OCI-LY3 (cell line): ENCODE results near the gene NKAIN2.

Experiments used
- H2AFZ ChIP-seq: fragments of 200-600, 300-600 bp; shearing (Covaris generic); 2 replicates; pipeline ENCODE4 v1.6.0; 2014; ENCODE audit warnings: antibody characterized with exemption, low read depth, low read length
- H3K27ac ChIP-seq: fragments of 200-600, 300-600 bp; sonication (generic); 2 replicates; pipeline ENCODE4 v1.5.1; 2014; ENCODE audit warnings: mild to moderate bottlenecking, low read length, moderate library complexity, mixed read lengths
- H3K27me3 ChIP-seq: fragments of 200-600, 300-600 bp; sonication (generic); 2 replicates; pipeline ENCODE4 v1.6.1; 2014; ENCODE audit warnings: low read depth, low read length, mixed read lengths
- H3K36me3 ChIP-seq: fragments of 200-600, 300-600 bp; sonication (generic); replicated peaks from 2 replicates; pipeline ENCODE3; 2014; ENCODE audit warnings: low read depth, low read length, mixed read lengths
- H3K4me1 ChIP-seq: fragments of 300-600, 200-600 bp; sonication (generic); 2 replicates; pipeline ENCODE4 v1.6.1; 2014; ENCODE audit warnings: low read length, mixed read lengths
- H3K4me2 ChIP-seq: fragments of 200-600, 300-600 bp; sonication (generic); 2 replicates; pipeline ENCODE4 v1.6.1; 2014; ENCODE audit warnings: low read length, mixed read lengths
- H3K4me3 ChIP-seq: fragments of 300-600, 200-600 bp; sonication (generic); 2 replicates; pipeline ENCODE4 v1.5.1; 2014; ENCODE audit warnings: antibody characterized with exemption, mild to moderate bottlenecking, low read length, moderate library complexity
- H3K79me2 ChIP-seq: fragments of 300-600, 200-600 bp; shearing (Covaris generic); 2 replicates; pipeline ENCODE4 v1.6.1; 2014; ENCODE audit warnings: mild to moderate bottlenecking, low read length, mixed read lengths
- H3K9ac ChIP-seq: fragments of 300-600, 200-600 bp; shearing (Covaris generic); 2 replicates; pipeline ENCODE4 v1.6.0; 2014; ENCODE audit warnings: mild to moderate bottlenecking, low read length, moderate library complexity
- H3K9me3 ChIP-seq: fragments of 200-600, 300-600 bp; shearing (Covaris generic); 2 replicates; pipeline ENCODE4 v1.6.1; 2014; ENCODE audit warnings: low read length, mixed read lengths; ENCODE audit not compliant: insufficient read depth
- H4K20me1 ChIP-seq: fragments of 200-600, 300-600 bp; sonication (generic); 2 replicates; pipeline ENCODE4 v1.6.1; 2016; ENCODE audit warnings: low read length, mixed read lengths; ENCODE audit not compliant: insufficient read depth
- CTCF ChIP-seq: fragments of 200-600, 300-600 bp; sonication (generic); IDR thresholded peaks from 2 replicates; pipeline ENCODE4 v1.5.1; 2014; ENCODE audit warnings: antibody characterized with exemption, low read length, low read depth
- EZH2phosphoT487 ChIP-seq: fragments of 200-600 bp; shearing (Covaris generic); IDR thresholded peaks from 2 replicates; pipeline ENCODE4 v1.6.1; 2018; ENCODE audit warnings: antibody characterized with exemption, mixed run types, low read depth

Gene NKAIN2

GRCh38 chr6:124738482-124738881 lies 934.8 kb downstream of the NKAIN2 start:
- Histone ChIP-seq H2AFZ (no peak overlapping the region), H3K4me1 (no peaks in the 10 kb centered on the region), H3K27ac (no peak overlapping the region), H3K9me3 (no peaks in the 10 kb centered on the region), H3K4me3 (no peak overlapping the region), H4K20me1 (no peaks in the 10 kb centered on the region), H3K9ac (no peak overlapping the region), H3K36me3 (no peaks in the 10 kb centered on the region), H3K27me3 (no peaks in the 10 kb centered on the region), H3K4me2 (no peak overlapping the region), H3K79me2 (no peaks in the 10 kb centered on the region)
- no peak for TF ChIP-seq CTCF
- no peak for TF ChIP-seq EZH2phosphoT487

GRCh38 chr6:124741341-124741740 lies 937.7 kb downstream of the NKAIN2 start:
- no peaks in the 10 kb centered on the region for H3K9me3 ChIP-seq
- TF ChIP-seq CTCF (no peak), EZH2phosphoT487 (no peak)
- H3K36me3 ChIP-seq, result no peaks in the 10 kb centered on the region
- H3K27me3 ChIP-seq, result no peaks in the 10 kb centered on the region
- no peaks in the 10 kb centered on the region for H3K4me1 ChIP-seq
- no peak overlapping the region for H2AFZ ChIP-seq
- H3K27ac ChIP-seq, result no peak overlapping the region
- no peak overlapping the region for H3K4me2 ChIP-seq
- no peak overlapping the region for H3K9ac ChIP-seq
- H3K79me2 ChIP-seq, result no peaks in the 10 kb centered on the region
- H3K4me3 ChIP-seq, result no peak overlapping the region
- H4K20me1 ChIP-seq, result no peaks in the 10 kb centered on the region

GRCh38 chr6:124742971-124743370 lies 939.3 kb downstream of the NKAIN2 start:
- Histone ChIP-seq H3K9ac (no peak overlapping the region), H4K20me1 (no peaks in the 10 kb centered on the region), H3K9me3 (no peaks in the 10 kb centered on the region), H3K4me2 (no peak overlapping the region), H3K27ac (no peak overlapping the region), H3K79me2 (no peaks in the 10 kb centered on the region), H3K27me3 (no peaks in the 10 kb centered on the region), H2AFZ (no peak overlapping the region), H3K4me3 (no peak overlapping the region), H3K36me3 (no peaks in the 10 kb centered on the region), H3K4me1 (no peaks in the 10 kb centered on the region)
- TF ChIP-seq EZH2phosphoT487 (no peak), CTCF (no peak)

GRCh38 chr6:124743420-124743819 lies 939.8 kb downstream of the NKAIN2 start:
- H4K20me1 ChIP-seq, result no peaks in the 10 kb centered on the region
- H3K9ac ChIP-seq, result no peak overlapping the region
- no peaks in the 10 kb centered on the region for H3K9me3 ChIP-seq
- no peak overlapping the region for H2AFZ ChIP-seq
- no peaks in the 10 kb centered on the region for H3K36me3 ChIP-seq
- no peak overlapping the region for H3K4me3 ChIP-seq
- no peaks in the 10 kb centered on the region for H3K4me1 ChIP-seq
- H3K4me2 ChIP-seq, result no peak overlapping the region
- no peak for TF ChIP-seq CTCF
- no peak for TF ChIP-seq EZH2phosphoT487
- no peaks in the 10 kb centered on the region for H3K27me3 ChIP-seq
- H3K27ac ChIP-seq, result no peak overlapping the region
- no peaks in the 10 kb centered on the region for H3K79me2 ChIP-seq
